NCI-H82 (cell line): Measurements from ENCODE around the gene LDHAL6A.

ENCODE experiments used
- DNase-seq: peaks from one replicate; lab custom pipeline; 2025; lab: John Stamatoyannopoulos, UW

Gene LDHAL6A

DNA sequence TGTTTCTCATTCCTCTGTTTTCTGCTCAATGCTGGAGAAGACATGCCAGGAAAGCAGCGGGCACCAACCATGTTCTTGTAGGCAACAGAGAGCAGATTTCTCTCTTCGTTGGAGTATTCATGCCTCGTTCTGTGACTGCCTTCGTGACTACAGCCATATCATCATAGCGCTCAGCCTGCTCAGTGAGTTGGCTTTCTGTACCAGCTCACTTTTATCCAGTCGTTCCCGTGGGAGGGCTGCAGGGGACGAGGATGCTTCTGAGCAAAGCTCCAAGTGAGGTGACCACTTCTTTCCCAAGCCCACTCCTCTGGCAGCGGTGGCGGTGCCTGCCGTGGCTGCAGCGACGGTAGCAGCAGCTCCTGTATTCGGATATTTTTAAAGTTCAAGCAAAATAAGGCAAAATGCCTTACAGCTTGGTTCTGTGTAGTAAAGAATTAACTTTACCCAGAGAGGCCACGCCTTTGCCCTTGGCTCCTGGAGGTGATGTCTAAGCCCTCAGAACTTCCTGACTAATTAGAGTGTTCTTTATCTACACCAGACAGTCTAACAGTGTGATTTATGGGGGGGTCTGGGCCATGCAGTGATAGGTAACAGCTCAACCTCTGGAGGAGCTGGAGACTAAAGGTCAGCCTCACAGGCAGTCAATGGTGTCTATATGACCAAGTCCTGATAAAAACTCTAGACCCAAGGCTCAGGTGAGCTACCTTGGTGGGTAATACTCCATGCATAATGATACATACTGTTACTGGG, 35.3 kb downstream of the LDHAL6A start:
- no peak for DNase-seq

DNA sequence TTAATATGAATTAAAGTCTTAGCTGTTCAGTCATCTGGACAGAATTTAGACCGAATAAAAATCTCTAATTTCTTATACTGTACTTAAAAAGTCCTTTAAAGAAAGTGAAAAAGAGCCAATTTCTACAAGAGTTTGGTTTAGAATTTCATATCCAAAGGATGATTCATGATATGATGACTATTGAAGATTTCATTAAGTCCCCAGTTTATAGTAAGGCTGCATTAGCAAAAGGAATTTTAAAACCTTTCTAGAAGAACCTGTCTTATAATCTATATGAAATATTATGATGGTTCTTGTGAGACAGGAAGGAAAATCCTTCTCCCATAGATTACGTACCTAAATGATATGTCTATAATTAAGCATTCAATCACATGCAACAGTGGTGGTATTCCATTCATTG, 36.3 kb downstream of the LDHAL6A start:
- DNase-seq: no peak

DNA sequence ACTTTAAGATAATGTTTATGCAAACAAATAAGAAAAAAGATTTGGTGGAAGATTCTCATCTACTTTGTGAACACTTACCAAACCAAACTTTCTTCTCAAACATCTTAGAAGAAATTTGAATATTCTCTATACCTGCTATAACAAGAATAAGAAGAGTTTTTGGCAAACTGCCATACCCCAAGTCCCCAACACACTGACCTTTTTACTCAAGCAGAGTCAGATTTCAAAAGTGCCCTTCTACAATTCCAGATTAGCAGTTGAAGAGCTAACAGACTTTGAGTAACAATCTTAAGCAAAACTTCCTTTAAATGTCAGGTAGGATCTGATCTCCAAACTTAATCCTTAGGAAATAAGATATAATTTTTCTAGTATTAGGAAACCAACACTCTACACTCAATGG, 37.2 kb downstream of the LDHAL6A start:
- no peak for DNase-seq

DNA sequence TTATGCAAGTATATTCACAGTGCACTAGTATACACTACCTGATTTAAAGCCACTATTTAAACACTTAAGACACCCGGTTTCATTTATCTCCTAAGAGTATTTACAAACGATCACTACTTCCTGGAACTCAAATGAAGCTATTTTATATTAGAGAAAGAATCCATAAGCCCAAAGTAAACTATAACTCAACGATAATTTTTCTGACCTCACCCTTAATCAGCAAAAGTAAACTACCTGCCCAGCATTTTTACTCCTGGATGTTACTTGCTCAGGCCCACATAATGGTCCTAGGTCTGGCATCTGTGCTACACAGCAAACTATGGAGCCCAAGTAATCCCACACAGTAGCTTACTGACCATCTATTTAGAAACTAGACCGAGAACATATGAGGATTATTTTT, 37.7 kb downstream of the LDHAL6A start:
- no peak for DNase-seq

DNA sequence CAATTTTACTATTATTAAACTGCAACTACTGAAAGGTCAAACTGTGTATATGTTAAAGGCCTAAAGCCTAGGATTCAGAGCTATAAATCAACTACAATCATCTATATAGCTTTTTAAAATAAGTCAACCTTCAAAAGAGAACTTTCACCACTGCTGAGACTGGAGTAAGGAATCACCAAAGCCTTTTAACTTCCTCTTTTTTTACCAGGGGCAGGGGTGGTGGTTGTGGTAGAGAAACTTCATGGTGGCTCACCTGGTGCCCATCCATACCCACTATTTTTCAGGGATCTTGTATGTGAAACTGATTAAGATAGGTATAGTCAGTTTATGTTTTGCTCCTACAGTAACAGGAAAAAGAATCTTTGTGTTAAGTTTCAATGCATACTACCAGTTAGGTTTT, 39.6 kb downstream of the LDHAL6A start:
- DNase-seq: no peak

DNA sequence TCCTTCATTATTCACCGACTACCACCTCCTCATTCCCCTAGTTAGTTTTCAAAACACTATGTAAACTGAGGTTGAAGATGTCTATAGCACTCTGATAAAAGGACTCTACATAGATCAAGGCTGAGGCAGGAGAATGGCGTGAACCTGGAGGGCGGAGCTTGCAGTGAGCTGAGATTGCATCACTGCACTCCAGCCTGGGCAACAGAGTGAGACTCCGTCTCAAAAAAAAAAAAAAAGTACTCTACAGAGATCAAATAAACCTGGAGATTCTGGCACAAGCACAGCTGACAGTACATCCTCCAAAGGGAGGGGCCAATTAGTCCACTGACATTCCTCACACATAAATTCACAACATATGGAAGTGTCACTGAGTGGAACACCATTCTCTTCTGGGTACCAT, 40.0 kb downstream of the LDHAL6A start:
- DNase-seq: no peak

DNA sequence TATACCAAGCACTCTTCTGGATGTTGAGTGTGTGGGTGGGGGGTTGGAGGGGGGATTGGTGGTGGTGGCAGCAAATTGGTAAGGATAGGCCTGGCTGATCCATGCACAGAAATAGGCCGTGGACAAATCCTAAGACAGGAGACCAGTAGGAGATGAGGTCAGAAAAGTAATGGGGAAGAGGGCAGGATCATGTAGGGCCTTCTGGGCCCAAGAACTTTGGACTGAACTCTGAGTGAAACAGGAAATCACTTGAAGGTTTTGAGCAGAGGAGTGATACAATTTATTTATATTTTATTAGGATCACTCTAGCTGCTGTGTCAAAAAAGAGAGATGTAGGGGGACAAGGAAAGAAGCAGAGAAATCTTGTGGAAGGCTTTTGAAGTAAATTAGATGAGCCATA, 42.4 kb downstream of the LDHAL6A start:
- no peak for DNase-seq

DNA sequence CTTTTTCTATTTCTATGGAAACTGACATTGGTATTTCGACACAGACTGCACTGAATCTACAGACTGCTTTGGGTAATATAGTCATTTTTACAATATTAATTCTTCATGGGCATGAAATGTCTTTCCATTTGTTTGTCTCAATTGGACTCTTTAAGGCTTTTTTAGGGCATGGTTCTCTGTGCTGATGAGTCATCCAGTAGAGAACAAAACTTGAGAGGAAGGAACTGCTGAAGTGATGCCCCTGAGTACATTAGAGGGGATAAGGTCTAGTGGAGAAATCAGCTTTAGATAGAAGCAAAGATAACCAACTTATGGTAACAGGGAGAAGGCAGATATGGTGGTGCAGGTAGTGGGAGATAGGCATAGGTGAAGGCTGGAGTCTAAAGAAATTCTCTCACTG, 46.0 kb downstream of the LDHAL6A start:
- no peak for DNase-seq

DNA sequence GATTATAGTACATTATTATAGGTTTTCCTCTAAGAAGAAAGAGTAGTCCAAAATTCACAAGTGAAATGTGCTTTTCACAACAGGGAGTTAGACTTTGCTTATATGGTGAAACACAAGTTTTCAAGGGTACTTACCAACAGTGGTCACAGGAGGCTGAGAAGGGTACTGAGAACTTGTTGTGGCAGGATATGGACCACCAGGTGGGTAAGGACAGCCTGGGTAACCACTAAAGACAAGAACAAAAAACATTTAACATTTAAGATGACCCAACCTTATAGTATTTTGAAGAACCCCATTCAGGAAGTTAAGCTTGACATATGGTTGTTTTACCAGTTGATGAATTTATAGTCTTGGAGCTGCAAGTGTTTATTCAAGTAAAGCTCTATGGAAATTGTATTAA, 46.7 kb downstream of the LDHAL6A start:
- no peak for DNase-seq

DNA sequence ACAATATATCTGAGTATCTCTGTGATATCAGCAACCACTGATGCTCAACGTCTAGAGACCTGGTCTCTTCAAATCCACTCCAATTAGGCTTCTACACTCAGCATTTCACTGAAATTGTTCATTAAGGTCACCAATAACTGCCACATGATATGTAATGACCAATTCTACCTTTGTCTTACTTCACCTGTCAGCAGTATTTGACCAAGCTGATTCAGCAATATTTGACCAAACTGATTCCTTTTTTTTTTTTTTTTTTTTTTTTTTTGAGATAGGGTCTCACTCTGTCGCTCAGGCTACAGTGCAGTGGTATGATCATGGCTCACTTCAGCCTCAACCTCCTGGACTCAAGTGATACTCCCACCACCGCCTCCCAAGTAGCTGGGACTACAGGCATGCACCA, 65.5 kb downstream of the LDHAL6A start:
- no peak for DNase-seq

DNA sequence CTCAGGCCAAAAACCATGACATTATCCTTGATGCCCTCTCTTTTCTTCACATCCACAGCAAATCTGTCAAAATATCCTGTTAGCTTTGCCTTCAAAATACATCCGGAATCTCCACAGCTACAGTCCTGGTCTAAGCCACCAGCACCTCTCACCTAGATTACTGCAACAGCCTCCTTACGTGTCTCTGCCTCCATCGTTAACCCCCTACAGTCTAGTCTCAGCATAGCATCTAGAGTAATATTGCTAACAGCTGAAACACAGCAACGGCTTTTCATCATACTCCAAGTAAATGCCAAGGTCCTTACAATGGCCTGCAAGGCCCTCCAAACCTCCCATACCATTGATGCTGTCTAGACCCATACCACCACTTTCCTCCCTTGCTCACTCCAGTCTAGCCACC, 66.7 kb downstream of the LDHAL6A start:
- DNase-seq: peak; percentile 15

DNA sequence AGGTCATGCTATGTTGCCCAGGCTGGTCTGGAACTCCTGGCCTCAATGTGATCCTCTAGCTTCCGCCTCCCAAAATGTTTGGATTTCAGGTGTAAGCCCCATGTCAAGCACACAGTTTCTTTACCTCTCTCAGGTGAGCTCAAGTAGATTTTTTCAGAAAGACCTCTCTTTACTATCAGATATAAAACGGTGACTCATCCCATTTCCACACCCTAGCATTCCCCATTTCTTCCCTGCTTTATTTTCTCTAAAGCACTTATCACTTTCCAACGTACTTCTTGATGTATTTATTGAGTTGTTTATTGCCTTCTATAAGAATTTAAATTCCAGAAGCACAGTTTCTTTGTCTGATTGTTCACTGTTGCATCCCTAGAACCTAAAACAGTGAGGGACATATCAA, 67.4 kb downstream of the LDHAL6A start:
- no peak for DNase-seq

DNA sequence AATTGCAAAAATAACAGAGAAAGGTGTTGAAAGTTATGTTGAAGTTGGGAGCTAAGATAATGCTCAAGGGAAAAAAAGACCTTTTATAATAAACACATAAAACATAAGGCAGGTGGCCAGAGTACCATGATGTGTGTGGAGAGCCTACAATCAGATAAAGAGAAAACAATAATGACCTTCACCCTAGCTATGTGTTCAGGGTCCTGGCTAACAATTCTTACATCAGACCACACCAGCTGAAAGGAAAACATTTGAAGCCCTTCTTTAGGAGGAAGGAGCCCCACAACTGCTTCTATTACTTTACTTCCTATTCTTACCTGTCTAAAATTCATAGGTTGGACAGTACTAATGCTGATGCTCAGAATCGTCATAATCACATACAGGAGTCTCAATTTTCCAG, 68.6 kb downstream of the LDHAL6A start:
- no peak for DNase-seq

DNA sequence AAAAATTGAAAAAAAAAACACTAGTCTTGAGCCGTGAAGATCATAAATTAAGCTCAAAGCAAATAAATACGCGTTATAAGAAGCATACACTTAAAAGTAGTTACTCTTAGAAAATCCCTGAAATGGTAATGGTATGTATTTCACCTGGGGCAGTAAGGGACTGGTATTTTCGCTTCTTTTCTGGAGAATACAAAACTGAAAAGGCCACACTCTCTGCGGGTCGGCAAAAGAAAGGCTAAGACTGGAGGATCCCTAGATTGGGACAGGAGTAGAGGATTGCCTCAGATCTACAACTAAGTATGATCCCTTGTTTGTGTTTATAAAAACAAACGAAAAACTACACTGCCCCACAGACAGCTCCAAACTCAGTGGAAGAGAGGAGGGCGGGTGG, 70.5 kb downstream of the LDHAL6A start:
- no peak for DNase-seq

DNA sequence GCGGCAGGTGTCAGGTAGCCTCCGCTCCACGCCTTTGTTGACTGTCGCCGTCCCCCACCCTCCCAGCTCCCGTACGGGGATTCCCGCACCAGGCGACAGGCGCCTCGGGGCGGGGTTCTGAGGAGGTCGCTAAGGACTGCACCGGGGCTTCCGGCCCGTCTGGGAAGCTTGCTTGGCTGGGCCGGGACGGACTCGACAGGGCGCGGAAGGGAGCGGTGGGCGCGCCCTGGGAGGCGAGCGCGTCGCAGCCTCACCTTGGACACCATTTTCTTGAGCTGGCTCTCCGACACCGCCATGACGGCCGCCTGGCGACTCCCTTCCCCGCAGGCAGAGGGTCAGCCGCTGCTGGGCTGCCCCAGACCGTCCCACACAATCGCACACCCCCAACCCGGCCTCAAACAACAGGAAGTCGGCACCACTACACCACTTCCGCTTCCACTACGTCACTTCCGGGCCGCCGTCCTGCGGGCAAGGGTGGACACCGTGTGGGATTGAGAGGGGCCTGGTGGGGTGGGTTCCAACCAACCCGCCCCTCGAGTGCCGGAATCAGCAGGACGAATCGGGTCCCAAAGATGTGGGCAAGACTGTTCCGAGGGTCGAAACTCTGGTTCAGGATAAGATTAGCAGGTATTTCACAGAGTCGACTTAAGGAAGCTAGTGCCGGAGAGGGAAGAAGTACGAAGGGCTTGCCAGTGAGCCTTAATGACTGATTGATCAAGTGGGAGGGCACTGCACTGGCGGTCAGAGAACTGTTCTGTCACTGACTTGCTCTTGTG, 71.1 kb downstream of the LDHAL6A start, which contains the start of gene TSG101:
Gene TSG101 (minus strand): TSS at position 422 of the 776 bp plus-strand sequence. CDS start 126 bp downstream, at position 296.
- DNase-seq: peak; percentile 91

DNA sequence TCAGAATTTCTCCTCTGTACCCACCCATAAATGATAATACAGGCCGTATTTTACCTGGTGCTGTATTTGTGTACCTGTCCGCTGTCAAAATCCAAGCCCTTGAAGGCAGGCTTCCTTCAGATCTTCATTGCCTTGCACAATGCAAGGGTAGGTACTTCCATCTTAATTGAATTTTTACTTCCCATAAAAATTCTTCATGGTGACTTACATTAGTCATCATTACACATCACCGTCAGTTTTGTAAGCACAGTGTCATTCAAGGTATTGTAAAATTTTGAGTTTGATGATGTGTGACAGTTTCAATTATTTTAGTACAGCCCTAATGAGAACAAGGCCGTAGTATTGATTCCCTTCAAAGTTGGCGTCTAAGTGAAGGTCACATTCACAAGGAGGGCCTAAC, 71.9 kb downstream of the LDHAL6A start:
- DNase-seq: no peak
